HG03575 (cell line): Measurements from ENCODE around the gene NEK7.
A peak's percentile ranks its signal among the peaks of the same experiment; 100 is the strongest.
"Not testable (repeated sequence)": the region's sequence is repeated elsewhere in the genome, so short reads cannot be mapped to it uniquely, and the experiment has no call there.

Source experiments
- ATAC-seq: cut with Tn5 transposase; IDR thresholded peaks from one replicate; pipeline ENCODE4 v1.9.1; 2021; ENCODE audit not compliant: unreplicated experiment, insufficient number of reproducible peaks, low FRiP score; ENCODE audit errors: extremely low read depth

NEK7 gene

DNA sequence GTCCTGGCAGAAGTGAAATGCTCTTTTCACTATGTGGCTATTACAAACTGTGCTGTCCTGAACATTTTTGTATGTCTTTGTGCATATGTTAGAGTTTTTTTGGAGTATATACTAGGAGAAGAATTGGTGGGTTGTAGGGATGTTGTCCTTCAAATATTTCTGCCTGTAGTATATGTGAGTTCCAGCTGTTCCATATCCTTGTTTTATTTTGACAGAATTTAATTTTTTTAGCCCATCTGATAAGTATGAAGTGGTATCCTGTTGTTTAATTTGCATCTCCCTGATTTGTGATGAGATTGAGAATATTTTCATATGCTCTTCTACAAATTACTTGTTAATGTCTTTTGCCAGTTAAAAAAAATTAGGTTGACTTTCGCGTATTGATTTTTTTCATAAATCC is 34.3 kb downstream of the NEK7 start:
- ATAC-seq: no peak

- not testable (repeated sequence) for ATAC-seq
Observed at GRCh38 chr1:198193871-198194270, 37.1 kb downstream of the NEK7 start.

GRCh38 chr1:198196630-198197029 is 39.8 kb downstream of the NEK7 start:
- no peak for ATAC-seq

DNA sequence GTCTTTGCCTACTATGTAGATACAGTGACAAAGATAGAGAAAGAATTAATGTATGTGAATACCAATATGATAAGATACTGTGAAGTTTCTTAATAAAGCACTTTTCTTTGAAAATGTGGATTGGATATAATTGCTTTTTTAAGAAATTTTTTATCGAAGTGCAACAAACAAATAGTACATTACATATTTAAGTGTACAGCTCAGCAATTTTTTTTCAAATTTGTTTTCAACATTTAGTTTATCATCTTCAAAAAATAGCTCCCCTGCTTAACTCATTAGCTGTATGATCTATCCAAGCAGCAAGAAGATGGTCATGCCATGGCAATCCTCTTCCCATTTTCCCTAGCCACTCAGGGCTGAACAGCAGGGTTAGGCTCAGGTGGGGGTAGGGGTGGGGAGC is 40.5 kb downstream of the NEK7 start:
- no peak for ATAC-seq

- no peak for ATAC-seq
Observed at GRCh38 chr1:198199105-198199504, 42.3 kb downstream of the NEK7 start.

GRCh38 chr1:198201956-198202784 is 45.4 kb downstream of the NEK7 start:
- peak; percentile 69 for ATAC-seq

GRCh38 chr1:198203434-198203833 is 46.6 kb downstream of the NEK7 start:
- no peak for ATAC-seq

GRCh38 chr1:198205016-198205684 is 48.4 kb downstream of the NEK7 start:
- no peak for ATAC-seq

DNA sequence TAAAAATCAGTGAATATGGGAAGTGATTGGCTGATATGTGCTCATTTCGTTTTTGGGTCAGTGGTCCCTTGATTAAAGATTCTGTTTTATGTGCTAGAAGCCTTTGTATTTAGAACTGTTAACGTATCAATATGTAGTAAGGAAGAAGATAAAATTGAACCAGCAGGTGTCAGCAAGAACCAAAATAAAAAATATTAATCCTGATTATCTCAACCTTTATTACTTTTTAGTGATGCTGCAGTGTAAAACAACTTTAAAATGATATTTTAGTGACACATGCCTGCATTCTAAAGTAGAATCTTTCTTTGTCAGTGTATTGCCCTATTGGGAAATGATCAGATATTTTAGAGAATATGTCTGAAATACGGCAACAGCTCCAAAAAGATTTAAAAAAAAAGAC is 49.5 kb downstream of the NEK7 start:
- no peak for ATAC-seq

GRCh38 chr1:198211696-198212095 is 54.9 kb downstream of the NEK7 start:
- no peak for ATAC-seq

DNA sequence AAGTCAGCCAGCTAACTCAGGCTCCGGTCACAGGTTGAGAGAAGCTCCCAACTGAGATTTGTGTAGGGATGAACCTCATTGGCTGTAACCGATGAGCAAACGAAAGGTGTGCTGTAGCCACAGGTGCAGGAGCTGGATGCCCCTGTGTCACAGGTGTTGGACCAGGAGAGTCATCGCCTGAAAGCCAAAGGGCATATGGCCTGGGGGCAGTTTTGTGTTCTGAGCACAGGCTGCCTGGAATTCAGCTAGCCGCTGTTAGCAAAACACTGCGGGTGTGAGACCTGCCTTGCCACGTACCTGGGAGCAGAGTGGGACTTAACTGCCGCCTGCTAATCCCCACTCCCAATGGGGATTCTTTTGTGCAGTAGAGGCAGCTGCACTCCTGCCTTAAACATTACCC is 55.3 kb downstream of the NEK7 start:
- no peak for ATAC-seq

- no peak for ATAC-seq
Observed at GRCh38 chr1:198212675-198213074, 55.9 kb downstream of the NEK7 start.

DNA sequence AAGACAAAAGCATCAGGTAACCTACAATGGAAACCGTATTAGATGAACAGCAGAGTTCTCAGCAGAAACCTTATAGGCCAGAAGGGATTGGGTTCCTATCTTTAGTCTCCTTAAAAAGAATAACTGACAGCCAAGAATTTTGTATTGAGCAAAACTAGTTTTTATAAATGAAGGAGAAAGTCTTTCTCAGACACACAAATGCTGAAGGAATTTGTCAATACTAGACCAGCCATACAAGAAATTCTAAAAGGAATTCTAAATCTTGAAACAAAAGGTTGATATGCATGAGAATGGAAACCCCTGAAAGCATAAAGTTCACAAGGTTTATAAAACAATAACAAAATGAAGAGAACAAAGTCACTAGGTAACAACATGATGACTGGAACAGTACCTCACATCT is 58.1 kb downstream of the NEK7 start:
- no peak for ATAC-seq

GRCh38 chr1:198220428-198220827 is 63.6 kb downstream of the NEK7 start:
- ATAC-seq: no peak

- ATAC-seq: not testable (repeated sequence)
Observed at GRCh38 chr1:198227010-198227409, 70.2 kb downstream of the NEK7 start.

GRCh38 chr1:198227454-198227853 is 70.7 kb downstream of the NEK7 start:
- ATAC-seq: not testable (repeated sequence)

- ATAC-seq: no peak
Observed at GRCh38 chr1:198228925-198229324, 72.1 kb downstream of the NEK7 start.

GRCh38 chr1:198231779-198232178 is 75.0 kb downstream of the NEK7 start:
- no peak for ATAC-seq

DNA sequence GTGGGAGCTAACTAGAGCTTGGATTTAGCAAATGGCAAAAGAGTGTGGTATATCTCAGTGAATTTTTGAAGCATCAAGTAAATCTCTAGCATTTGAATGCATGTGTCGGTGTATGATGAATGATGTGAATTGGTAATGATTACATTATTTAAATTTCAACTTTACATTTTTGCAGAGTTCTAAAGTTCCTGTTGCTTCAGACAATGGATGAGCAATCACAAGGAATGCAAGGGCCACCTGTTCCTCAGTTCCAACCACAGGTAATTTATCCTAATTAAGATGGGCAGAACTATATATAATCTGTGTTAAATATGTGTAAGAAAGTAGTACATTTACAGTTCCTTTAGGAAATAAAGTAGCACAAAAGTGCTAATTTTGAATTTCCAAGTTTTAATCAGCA is 75.6 kb downstream of the NEK7 start:
- ATAC-seq: no peak

- ATAC-seq: no peak
Observed at GRCh38 chr1:198232940-198233675, 76.3 kb downstream of the NEK7 start.
